NCI-H128 (cell line): Measurements from ENCODE around the gene FRMPD2.
"Not testable (repeated sequence)": the region's sequence is repeated elsewhere in the genome, so short reads cannot be mapped to it uniquely, and the experiment has no call there.

Source experiments
- DNase-seq: peaks from one replicate; lab custom pipeline; 2025; ENCODE audit not compliant: unreplicated experiment; lab: John Stamatoyannopoulos, UW

Gene FRMPD2

DNA sequence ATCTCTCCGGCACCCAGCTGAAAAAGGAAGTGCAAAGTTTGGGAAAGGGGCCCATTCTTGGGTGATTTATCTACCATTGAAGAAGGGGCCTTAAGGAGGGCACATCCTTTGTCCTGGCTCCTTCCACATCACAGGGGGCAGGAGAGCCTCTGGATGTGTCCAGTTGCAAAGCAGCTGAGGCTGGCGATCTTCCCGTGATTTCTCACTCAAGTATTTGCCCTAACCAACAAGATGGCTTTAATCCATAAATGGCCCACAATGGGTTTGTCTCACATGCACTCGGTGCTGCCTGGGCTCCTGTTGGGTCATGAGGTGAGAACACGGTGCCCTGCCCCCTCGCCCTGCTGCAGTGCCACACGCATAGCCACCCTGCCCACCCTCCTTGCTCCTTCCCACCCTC is 14.2 kb upstream of the FRMPD2 start:
- DNase-seq, result no peak

DNA sequence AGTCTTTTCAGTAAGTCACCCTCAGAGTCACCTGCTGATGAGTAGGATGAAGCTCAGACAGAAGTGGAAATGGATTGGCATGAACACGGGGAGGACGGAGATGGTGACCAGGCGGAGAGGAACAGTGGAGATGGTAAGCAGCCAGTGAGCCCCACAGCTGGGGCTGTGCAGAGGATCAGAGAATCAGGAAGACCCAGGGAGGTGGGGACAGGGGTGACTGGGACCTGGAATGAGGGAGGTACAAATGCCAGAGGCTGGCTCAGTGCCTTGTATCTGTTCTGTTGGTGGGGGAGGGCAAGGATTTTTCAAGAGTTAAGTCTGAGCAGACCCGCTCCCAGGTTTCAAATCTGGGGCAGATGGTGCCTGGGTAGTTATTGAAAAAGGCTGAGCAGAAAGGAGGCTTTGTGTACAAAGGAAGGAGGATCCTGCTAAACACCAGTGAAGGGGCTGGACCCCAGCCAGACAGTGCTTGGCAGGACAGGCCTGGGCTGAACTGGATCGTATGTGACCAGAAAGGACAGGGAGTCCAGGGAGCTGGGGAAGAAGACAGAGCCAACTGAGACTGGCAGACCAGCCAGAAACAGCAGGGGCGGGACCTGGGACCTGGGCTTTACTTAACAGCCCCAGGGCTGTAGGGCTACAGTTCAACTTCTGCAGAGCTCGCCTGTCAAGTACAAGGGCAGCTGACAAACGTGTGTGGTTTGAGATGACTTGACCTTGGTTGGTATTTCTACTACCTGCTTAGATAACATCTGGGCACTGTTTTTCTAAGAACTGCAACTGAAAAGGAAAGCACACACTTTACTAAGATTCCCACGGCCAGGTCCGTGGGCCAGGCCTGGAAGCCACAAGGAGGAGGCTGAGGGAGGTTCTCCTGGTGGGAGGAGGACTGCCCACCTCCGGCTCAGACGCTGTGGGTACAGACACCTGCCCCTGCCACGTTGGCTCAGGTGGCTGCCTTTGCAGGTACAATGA is 13.2 kb upstream of the FRMPD2 start:
- DNase-seq, result no peak

DNA sequence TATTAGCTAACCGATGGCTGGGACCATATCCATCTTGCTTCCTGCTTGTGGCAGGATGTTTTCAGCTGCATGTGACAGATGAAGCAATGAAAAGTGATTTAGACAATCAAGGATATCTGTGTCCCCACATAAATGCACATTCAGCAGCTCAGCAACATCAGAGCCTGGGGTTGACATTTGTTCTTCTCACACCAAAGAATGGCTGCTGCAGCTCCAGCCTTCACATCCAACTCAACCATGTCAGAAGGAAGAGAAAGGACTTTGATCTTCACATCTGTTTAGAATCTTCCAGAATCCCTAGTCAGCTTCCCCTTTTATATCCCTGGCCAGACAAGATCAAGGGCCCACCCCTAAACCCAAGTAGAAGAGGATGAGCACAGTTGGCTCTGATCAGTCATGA is 11.9 kb upstream of the FRMPD2 start:
- no peak for DNase-seq

DNA sequence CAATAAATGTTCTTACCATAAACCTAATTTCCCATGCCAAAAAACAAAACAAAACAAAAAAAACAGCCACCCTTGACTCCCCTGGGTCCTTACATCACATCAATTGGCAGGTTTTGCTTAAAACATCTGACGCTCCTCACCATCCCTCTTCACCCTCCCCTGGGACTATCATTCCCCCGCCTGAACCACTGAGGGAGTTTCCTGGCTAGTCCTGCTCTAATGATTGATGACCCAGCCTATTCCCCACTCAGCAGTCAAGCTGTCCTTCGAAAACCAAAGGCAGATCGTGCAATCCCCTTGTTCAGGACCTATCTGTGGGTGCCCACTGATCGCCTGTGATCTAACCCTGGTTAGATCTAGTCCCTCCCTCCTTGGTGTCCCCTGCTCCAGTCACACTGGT is 11.2 kb upstream of the FRMPD2 start:
- DNase-seq, result no peak

DNA sequence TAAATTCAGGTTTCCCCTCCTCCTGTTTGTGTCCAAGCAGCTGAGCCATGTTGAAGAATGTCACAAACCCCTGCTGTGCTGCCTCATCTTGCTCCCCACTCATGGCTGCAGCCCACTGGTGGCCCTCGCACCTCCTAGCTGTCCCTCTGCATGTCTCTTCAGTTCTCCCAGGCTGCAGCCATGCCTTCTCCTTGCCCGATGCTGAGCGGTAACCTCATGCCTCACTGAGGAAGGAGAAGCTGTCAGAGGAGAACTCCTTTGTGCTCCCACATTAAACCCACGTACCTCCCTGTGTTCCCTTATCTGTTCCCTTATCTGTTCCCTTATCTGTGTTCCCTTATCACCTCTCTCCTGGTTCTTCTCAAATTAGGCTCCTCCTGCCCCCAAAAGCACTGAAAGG is 10.3 kb upstream of the FRMPD2 start:
- DNase-seq, result no peak

DNA sequence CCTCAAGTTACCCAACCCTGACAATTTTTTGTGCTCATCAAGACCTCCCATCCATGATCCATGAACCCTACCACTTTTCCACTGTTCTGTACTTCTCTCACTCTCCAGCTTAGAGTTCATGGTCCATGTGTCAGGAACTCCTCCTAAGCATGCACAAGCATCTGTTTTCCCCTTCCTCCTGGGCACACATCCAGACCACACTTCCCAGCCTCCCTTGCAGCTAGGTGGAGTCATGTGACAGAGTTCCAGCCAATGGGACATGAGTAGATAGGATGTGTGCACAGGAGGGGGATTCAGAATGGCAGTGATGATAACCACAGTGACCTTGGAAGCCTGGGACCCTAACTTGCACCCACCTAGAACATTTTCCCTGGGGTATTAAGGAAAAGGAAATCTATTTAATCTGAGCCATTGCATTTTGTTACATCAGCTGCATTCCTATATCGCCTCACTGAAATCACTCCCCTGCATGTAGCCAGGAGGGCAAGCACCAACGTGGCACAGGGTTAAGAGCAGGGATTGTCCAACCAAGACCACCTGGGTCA is 9.6 kb upstream of the FRMPD2 start:
- no peak for DNase-seq

DNA sequence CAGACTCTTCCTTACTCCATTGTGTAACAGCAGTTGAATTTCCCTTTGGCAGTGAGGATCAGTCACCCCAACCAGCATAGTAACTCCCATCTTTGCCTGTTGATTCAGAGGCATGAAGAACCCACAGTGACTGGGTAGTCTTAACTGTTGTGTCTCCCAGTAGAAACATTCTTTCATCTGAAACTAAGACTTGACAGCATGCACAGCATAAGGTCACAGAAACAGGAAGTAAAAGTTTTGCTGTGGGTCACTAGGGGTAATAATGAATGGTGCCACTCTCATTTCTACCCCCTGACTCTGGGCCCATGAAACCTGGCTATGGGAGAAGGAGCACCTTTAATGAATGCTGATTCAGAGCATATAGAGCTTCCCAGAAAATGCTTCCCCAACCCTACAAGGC is 8.3 kb upstream of the FRMPD2 start:
- DNase-seq, result no peak

DNA sequence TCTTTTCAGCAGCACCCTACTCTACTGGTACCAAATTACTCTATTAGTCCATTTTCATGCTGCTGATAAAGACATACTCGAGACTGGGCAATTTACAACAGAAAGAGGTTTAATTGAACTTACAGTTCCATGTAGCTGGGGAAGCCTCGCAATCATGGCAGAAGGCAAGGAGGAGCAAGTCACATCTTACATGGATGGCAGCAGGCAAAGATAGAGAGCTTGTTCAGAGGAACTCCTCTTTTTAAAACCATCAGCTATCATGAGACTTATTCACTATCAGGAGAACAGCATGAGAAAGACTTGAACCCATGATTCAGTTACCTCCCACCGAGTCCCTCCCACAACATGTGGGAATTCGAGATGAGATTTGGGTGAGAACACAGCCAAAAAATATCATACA is 7.2 kb upstream of the FRMPD2 start:
- not testable (repeated sequence) for DNase-seq

DNA sequence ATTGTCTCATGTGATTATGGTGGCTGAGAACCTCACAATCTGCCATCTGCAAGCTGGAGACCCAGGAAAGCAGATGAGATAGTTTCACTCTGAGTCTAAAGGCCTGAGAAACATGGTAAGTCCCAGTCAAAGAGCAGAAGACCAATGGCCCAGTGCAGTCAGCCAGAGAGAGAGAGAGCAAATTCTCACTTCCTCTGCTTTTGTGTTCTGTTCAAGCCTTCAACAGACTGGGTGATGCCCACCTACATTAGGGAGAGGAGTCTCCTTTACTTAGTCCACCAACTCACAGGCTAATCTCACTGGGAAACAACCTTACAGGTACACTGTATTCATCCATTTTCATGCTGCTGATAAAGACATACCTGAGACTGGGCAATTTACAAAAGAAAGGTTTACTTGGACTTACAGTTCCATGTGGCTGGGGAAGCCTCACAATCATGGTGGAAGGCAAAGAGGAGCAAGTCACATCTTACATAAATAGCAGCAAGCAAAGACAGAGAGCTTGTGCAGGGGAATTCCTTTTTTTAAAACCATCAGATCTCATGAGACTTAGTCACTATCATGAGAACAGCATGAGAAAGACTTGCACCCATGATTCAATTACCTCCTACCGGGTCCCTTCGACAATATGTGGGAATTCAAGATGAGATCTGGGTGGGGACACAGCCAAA is 4.7 kb upstream of the FRMPD2 start:
- no peak for DNase-seq

DNA sequence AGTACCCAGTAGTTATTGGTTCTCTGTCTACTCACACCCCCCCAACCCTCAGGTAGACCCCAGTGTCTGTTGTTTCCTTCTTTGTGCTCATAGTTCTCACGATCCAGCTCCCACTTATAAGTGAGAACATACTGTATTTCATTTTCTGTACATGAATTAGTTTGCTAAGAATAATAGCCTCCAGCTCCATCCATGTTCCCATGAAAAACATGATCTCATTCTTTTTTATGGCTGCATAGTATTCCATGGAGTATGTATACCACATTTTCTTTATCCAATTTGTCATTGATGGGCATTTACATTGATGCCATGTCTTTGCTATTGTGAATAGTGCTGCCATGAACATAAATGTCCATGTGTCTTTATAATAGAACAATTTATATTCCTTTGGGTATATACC is 2.6 kb upstream of the FRMPD2 start:
- DNase-seq, result no peak

DNA sequence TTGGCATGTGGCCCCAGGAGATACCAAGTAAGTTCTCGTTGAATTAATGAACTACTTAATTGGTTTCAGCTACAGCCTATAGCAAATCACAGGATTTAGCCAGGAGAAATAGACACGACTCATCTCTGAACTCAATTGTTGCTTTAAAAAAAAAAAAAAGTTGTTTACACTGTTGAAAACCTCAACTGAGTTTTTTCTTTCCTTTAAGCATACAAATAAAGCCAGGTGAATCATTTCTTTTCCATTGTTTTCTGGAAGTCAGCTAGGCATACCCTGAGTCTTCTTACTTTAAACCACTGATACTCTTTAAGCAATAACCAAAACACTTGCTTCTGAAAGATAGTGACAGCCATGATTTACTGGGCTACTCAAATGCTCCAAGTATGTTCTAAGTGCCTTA is 755 bp downstream of the FRMPD2 start:
- no peak for DNase-seq

DNA sequence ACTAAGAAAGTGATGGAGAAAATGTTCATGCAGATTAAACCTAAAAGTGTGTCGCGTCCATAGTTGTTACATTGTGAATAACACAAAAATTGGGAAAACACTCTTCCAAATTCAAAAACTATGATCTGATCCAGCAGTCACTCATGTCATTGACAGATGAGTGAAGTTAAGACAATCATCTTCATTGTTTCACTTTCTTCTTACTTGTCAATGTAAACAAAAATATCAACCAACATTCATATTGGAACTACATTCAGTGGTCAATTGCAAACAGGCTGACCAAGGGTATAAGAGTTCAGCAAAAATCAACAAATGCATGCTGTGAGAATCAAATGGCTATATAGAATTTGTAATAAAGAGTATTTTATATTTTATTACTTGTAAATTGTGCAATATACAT is 1.8 kb downstream of the FRMPD2 start:
- DNase-seq, result no peak

DNA sequence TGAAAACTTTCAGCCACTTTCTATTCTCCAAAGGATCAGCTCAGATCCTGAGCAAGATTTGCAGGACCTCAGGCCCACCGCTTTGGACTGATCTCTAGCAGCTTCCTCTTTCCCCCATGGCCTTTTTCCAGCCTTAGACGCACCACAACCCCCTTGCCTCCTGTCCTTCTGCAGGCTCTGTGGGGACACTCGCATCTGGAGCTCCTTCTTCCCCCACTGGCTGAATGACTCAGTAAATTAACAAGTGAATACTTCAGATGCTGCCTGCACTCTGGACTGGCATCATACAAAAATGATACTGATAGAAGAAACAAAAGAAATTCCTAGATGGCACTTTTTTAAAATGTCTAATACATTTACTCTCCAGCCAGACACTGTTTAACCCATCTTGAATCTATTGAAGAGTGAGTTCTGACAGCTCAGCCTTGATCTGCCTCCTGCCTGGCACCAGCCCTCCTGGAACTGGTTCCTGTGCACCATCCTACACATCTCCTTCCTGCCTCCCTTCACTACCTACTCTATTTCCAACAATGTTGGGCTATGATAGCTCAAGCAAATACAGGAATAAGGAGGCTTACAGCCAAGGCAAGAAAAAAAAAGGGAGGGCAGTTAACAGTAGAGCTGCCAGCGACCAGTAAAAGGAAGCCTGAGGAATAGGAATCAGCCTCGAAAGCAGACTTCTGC is 3.3 kb downstream of the FRMPD2 start:
- DNase-seq, result no peak

DNA sequence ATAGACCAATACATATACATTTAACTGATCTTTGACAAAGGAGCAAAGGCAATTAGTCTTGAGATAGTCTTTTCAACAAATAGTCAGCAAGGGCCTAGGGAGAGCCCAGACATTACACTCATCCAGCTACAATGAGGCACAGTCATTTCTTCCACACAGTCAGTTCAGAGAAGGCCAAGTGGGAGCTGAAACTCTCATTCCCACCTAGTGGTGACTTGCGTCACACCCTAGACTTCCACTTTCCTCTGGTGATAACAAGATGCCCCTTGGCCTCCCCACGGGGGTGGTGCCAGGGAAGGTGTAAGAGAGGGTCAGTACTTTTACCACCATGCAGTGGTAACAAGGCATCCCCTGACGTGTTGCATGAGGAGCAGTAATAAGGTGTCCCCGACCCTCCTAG is 8.0 kb downstream of the FRMPD2 start:
- no peak for DNase-seq

DNA sequence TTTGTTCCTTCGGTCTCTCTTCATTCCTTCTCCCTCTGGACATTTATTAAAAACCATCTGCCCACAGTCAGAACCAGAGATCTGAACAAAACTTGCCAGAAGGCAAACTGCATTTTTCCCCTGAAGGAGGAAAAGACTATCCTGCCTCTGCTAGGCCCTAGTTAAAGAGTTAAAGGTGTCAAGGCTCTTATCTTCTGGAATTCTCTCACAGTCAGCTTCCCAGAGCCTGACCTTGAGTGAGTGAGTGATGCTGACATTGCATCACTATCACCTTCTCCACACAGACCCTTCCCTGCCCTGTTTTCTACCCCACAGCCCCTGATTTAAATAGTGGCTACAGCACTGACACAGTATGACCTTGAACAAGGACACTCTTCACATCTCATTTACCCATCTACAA is 16.4 kb downstream of the FRMPD2 start:
- no peak for DNase-seq

DNA sequence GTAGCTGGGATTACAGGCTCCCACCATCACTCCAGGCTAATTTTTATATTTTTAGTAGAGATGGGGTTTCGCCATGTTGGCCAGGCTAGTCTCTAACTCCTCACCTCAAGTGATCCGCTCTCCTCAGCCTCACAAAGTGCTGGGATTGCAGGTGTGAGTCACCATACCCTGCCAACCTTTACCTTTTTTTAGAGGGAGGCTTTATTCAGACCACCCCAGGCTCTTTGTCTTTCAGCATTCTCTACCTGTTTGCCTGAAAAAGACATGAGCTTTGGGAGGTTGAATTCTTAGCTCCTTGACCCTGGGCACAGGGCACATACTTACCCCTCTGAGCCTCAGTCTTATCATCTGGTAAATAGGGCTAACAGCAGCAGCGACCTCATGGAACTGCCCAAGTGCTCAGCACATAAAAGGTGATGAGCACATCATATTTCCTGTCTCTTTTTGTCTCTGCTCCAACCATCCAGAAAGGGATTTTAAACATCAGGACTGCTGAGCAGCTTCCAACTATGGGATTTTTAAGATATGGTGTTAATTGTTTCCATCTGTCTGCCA is 17.0 kb downstream of the FRMPD2 start:
- DNase-seq, result no peak

DNA sequence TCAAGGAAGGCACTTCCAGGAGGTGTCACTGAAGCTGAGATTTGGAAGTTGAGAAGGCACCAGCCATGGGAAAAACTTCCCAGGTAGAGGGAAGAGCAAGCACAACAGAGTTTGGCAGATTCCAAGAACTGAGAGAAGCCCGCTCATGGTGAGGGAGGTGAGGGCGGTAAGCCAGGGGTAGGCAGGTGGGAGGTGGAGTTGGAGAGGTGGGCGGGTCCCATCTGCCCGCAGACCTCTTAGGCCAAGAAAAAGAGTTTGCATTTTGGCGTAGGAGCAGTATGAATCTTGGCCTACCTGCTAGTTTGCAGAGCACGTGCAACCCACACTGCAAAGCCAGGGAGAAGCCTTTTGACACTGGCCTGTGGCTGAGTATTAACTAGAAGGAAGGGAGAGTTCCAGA is 18.8 kb downstream of the FRMPD2 start:
- no peak for DNase-seq

DNA sequence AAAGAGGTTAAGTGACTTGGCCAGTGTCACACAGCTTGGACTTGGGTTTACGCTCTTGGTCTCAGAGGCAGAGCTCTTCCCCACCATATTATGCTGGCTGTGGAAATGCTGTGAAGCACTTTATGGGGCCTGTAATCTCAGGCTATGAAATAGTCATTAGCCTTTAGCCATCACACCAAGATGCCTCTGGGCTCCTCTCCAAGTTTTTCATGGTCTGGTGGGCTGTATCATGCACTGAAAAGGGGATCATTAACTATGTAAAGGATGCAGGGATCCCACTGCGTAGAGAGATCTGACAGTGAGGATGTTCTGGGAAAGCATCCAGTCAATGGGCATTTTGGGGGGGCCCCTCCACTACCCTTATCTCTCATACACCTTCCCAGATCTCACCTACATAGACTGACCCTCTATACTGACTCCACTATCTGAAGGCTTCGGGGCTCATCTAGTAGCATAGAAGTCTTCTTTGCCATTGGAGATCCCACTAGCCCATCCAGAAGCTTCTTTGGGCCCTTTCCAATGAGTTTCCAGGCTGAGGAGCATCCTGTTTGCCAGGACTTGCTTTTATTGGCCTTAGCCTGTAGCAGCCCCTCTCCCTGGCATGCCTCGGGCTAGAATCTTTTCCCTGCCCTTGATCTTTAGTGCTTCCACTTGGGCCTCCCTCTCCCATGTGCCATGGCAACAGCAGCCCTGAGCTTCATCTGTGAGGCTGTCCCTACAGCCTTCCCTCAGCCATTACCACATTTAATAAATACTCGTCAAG is 19.6 kb downstream of the FRMPD2 start:
- DNase-seq, result no peak

DNA sequence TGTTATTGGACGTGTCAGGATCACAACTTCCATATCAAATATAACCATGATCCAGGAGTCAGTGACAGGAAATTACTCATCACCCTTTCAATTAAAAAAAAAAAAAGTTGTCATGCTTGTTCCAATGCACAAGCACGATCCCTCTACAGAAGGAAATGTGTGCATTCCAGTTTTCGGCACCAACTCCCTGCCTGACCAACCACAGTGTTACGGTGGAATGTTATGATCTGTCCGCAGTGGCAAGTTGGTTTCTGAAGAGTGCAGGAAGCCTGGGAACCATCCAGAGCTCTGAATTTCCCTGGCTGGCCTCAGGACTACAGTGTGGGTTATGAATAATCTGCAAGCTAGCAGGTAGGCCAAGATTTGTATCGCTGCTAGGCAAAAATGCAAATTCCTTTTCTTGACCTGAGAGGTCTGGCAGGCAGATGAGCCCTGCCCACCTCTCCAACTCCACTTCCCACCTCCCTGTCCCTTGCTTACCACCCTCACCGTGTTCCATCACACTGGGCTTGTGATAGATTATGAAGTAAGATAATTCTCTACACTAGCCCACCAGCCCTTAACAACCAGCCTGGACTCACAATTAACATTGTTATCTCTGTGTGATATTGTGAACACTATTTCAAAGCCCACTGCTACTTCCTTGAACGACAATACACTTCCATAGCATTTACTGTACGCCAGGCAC is 20.4 kb downstream of the FRMPD2 start:
- no peak for DNase-seq

DNA sequence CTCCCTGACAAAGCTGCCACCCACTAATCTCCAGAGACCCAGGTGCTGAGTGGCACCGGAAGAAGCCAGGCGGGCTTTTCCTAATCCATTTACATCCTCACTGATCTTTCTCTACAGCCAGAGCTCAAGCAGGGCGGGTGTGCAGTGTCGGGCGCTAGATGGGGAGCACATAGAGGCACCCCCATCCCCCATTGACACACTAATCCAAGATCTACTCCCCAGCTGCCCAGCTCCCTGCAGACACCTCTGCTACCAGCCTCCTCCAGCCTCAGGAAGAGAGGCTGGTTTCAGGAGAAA is 22.2 kb downstream of the FRMPD2 start:
- no peak for DNase-seq
